H1 (cell line): ENCODE data around the gene TEX22.

Experiments used
- EZH2 ChIP-seq: fragments of 200-600 bp; sonication (generic); IDR thresholded peaks from 2 replicates; pipeline ENCODE4 v1.7.1; 2012; ENCODE audit warnings: low read depth, mild to moderate bottlenecking, moderate library complexity, low read length, inconsistent platforms; ENCODE audit not compliant: severe bottlenecking
- GABPA ChIP-seq: IDR thresholded peaks from 2 replicates; pipeline ENCODE4 v1.6.1; 2011; ENCODE audit warnings: mild to moderate bottlenecking, low read length, moderate library complexity, borderline replicate concordance; ENCODE audit not compliant: insufficient read depth
- JUN ChIP-seq: IDR thresholded peaks from 2 replicates; pipeline ENCODE4 v1.6.1; 2011; ENCODE audit warnings: low read depth, mild to moderate bottlenecking, improper control_type of control experiment, low read length
- JUND ChIP-seq: IDR thresholded peaks from 2 replicates; pipeline ENCODE4 v1.6.1; 2011; ENCODE audit warnings: mild to moderate bottlenecking, improper control_type of control experiment, low read length
- POLR2A ChIP-seq, 2 experiments: IDR thresholded peaks; 1 replicate in 1 of 2; 2 replicates in 1 of 2; pipeline ENCODE4 v1.6.1; 2011; ENCODE audit warnings: low read depth in 2 of 2, low read length in 2 of 2, mild to moderate bottlenecking in 2 of 2; ENCODE audit errors: control extremely low read depth in 1 of 2

GRCh38 chr14:105365101-105365500 is 33.2 kb upstream of the TEX22 start:
- TF ChIP-seq POLR2A (IDR thresholded peaks at IDR 0.05; ENCODE audit: control extremely low read depth in 1 of 2, low read depth in 2 of 2, low read length in 2 of 2) = no peak
- TF ChIP-seq JUND = no peak
- TF ChIP-seq EZH2 = no peak
- no peak for TF ChIP-seq GABPA
- TF ChIP-seq JUN = no peak
